Cardiac fibroblast (primary cell): ENCODE results near the gene FOXK1.

Experiments
- DNase-seq, 2 donors: peaks; one replicate each; pipeline versions ENCODE4 v3.0.0 to v3.0.0-alpha.2; 2010; ENCODE audit warnings: low read depth in 2 of 2
- H3K4me3 ChIP-seq, 2 donors: replicated peaks in 1 of 2; 1 replicate in 1 of 2; 2 replicates in 1 of 2; pipeline ENCODE4 v1.5.1; 2011; ENCODE audit warnings: low read depth in 2 of 2, low read length in 2 of 2, mild to moderate bottlenecking in 2 of 2, moderate library complexity in 1 of 2
- TF ChIP-seq, protein P1 (sequence below): IDR thresholded peaks from one replicate; pipeline ENCODE4 v1.5.1; 2011; ENCODE audit warnings: low read depth, mild to moderate bottlenecking, low read length, inconsistent platforms

FOXK1 gene

DNA sequence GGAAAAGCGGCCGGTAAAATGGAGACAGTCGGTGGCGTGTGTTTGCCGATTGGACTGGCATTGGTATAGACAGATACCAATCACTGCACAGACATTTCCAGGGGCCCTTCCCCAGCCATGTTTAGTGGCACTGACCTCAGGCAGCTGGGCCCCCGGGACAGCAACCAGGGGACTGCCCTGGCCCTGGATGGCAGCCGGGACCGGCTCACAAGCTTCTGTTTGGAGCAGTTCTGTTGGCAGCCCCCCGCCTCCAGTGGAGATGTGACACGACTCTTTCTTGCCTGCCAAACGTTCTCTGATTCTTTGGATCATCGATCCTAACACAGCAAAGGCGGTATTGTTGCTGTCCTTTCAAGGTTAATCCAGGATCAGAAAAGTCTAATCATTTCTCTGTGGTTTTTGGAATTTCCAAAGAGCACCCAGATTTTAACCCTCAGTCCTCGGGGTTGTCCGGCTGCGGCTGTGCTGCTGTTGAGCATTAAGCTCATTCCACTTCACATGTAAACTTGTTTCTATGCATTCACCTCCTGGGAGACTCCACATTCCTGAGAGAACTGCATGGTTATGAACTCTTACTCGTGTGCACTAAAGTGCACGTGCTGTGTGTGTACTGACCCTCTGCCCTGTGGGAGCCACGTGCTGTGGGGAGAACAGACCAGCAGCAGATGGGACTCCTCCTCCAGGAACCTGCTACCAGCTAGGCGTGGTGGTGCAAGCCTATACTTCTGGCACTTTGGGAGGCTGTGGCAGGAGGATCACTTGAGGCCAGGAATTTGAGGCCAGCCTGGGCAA, 46.0 kb downstream of the FOXK1 start:
- no peak overlapping the region for H3K4me3 ChIP-seq
- no peak for DNase-seq
- TF ChIP-seq, protein P1, sequence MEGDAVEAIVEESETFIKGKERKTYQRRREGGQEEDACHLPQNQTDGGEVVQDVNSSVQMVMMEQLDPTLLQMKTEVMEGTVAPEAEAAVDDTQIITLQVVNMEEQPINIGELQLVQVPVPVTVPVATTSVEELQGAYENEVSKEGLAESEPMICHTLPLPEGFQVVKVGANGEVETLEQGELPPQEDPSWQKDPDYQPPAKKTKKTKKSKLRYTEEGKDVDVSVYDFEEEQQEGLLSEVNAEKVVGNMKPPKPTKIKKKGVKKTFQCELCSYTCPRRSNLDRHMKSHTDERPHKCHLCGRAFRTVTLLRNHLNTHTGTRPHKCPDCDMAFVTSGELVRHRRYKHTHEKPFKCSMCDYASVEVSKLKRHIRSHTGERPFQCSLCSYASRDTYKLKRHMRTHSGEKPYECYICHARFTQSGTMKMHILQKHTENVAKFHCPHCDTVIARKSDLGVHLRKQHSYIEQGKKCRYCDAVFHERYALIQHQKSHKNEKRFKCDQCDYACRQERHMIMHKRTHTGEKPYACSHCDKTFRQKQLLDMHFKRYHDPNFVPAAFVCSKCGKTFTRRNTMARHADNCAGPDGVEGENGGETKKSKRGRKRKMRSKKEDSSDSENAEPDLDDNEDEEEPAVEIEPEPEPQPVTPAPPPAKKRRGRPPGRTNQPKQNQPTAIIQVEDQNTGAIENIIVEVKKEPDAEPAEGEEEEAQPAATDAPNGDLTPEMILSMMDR = no peak

DNA sequence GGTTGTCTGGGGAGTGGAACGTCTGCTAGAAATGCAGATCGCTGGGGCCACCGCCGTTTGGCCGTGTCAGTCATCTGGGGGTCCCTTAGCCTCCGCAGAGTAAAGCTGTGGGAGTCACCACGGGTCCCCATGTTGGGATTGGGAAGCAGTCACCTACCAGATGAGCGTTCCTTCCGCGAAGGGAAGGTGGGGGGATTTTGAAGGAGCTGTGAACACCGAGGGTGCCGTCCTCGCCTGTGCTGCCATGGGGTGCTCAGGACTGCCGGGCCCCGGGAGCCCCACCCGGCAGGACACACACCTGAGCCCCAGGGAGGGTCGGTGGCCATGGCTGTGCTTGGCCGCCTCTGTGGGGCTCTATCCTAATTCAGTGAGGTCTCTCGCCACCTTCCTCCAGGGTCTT, 47.2 kb downstream of the FOXK1 start:
- TF ChIP-seq, protein P1 = no peak
- H3K4me3 ChIP-seq = no peak overlapping the region
- DNase-seq = no peak

DNA sequence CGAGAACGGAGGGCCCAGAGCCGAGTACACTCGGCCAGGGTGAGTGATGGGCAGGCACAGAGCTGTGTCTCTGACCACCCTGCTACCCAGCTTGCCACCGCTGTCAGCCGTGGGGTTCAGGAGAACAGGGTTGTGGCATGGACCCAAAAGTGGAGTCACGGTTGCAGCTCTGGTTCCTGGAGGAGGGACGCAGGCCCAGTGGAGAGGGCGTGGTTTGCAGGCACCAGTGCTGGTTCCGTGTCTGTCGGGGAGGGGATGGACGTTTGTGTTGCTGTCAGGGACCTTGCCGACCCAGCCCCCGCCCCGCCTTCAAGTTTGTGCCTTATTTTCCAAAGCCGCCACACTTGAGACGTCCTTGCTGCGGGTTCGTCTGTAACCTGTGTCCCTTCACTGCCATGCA, 48.2 kb downstream of the FOXK1 start:
- H3K4me3 ChIP-seq = no peak overlapping the region
- TF ChIP-seq, protein P1 = no peak
- no peak for DNase-seq

DNA sequence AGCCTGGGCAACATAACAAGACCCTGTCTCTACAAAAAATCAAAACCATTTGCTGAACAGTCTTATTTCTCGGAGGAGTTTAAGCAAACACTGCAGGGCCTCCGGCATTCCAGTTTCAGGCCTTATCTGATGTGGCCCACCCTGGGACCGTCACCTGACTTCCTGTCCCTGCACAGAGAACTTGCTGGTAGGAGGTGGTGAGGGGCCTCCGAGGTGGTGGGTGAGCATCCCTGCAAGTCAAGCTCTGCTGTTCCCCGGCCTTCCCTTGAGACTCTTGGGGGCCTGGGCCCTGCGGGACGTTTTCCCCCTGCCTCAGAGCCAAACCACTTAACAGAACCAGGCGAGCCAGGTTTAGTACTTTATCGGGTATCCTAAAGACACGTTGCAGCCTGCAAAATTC, 48.9 kb downstream of the FOXK1 start:
- H3K4me3 ChIP-seq = no peak overlapping the region
- no peak for DNase-seq

DNA sequence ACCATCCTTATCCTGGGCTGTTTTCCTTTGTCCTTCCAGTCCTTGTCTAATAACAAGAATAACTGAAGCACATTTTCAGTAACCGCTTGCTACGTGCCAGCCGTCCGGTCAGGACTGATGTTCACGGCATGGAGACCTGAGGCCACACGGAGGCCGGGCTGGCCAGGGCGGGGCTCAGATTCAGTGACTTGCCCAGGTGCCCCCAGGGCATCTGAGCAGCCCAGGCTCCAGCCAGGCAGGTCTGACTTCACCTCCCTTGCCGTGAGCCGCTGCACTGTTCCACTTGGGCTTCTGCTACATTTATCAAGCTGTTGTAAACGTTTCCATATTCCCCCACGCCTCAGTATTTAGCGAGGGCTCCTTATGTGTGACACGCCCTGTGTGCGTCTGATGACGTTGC, 49.7 kb downstream of the FOXK1 start:
- H3K4me3 ChIP-seq = no peak overlapping the region
- TF ChIP-seq, protein P1 = no peak
- DNase-seq = no peak

More for the DNA sequence above, 48.9 kb downstream of the FOXK1 start:
- TF ChIP-seq, protein P1 = no peak

DNA sequence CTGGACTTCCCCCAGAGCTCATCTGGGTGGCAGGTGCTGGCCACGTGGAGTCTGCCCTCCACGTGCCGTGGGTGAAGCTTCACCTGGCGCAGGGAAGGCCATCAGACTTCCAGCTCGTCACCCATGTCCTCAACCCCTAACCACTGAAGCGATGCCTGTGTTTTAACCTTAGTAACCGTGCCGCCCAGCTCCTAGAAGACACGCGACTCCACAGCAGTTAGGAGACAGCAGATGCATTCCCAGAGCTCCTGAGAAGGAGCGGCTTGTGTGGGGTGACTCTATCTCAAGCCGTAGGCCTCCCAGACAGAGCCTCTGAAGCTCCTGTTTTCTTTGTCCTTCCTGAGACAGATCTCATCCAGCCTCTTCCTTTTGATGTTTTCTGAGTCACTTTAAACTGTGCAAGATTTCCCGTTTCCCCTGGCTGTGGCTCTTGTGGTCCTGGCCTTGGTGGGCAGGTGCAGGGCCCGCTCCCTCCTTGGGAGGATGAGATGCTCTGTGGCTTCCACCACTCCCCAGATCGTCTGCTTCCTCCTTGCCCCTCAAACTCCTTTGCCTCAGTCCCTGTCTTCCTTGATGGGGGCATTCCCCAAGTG, 51.9 kb downstream of the FOXK1 start:
- DNase-seq = no peak
- no peak overlapping the region for H3K4me3 ChIP-seq
- TF ChIP-seq, protein P1 = no peak
